Peyer's patch (tissue), 4 donors: Measurements from ENCODE around the gene INTS1.

Source experiments
- CTCF ChIP-seq, 6 experiments: fragments of 450-650 bp in 4 of 6; fragments of 200-600 bp in 2 of 6; sonication (generic) in 1 of 6; IDR thresholded peaks; one replicate each; pipeline ENCODE4 v1.5.1; 2017 to 2019; ENCODE audit warnings: antibody characterized with exemption in 6 of 6, mild to moderate bottlenecking in 3 of 6, moderate library complexity in 1 of 6
- POLR2A ChIP-seq, 2 donors: fragments of 450-650 bp; IDR thresholded peaks; one replicate each; pipeline ENCODE4 v1.5.1; 2017; ENCODE audit warnings: antibody characterized with exemption in 2 of 2, mild to moderate bottlenecking in 2 of 2, moderate library complexity in 2 of 2

GRCh38 chr7:1460821-1461645 is 43.2 kb downstream of the INTS1 start:
- TF ChIP-seq CTCF (IDR thresholded peaks at IDR 0.05) = no peak
- TF ChIP-seq POLR2A (IDR thresholded peaks at IDR 0.05) = peak; percentile 57 to 68
